ENCODE measurements around the gene NFIC.

NFIC gene

GRCh38 chr19:3359919-3360420 is 6.4 kb upstream of the NFIC start:
- no peak for DNase-seq

GRCh38 chr19:3360421-3361383 is 5.7 kb upstream of the NFIC start:
- DNase-seq: no peak

GRCh38 chr19:3361384-3362216 is 4.8 kb upstream of the NFIC start:
- DNase-seq: no peak

- no peak for DNase-seq
Observed at GRCh38 chr19:3362217-3362906, 4.0 kb upstream of the NFIC start.

GRCh38 chr19:3363841-3364500 is 2.4 kb upstream of the NFIC start:
- DNase-seq: no peak

- DNase-seq: no peak
Observed at GRCh38 chr19:3364501-3364858, 1.9 kb upstream of the NFIC start.

GRCh38 chr19:3365093-3365835 is 1.1 kb upstream of the NFIC start:
- DNase-seq: peak; percentile 37

GRCh38 chr19:3366753-3367627 is 607 bp downstream of the NFIC start:
- DNase-seq: peak; percentile 42

GRCh38 chr19:3367628-3368440 is 1.5 kb downstream of the NFIC start:
- no peak for DNase-seq

GRCh38 chr19:3368441-3368795 is 2.0 kb downstream of the NFIC start:
- no peak for DNase-seq

- DNase-seq: no peak
Observed at GRCh38 chr19:3368848-3369336, 2.5 kb downstream of the NFIC start.

- DNase-seq: peak; percentile 58
Observed at GRCh38 chr19:3369337-3370213, 3.2 kb downstream of the NFIC start.

- peak; percentile 38 for DNase-seq
Observed at GRCh38 chr19:3370214-3370720, 3.9 kb downstream of the NFIC start.

GRCh38 chr19:3370728-3371591 is 4.6 kb downstream of the NFIC start:
- DNase-seq: no peak

- no peak for DNase-seq
Observed at GRCh38 chr19:3372413-3372812, 6.0 kb downstream of the NFIC start.

GRCh38 chr19:3373971-3374368 is 7.6 kb downstream of the NFIC start:
- DNase-seq: no peak

- DNase-seq: no peak
Observed at GRCh38 chr19:3374369-3375112, 8.2 kb downstream of the NFIC start.

Measured in NCI-H446 treated with DMSO at 0.1 percent for 48 hours (cell line).